Measurements from ENCODE around the gene GNG13. TPM values are rescaled to one million over a fixed set of nuclear protein-coding genes. Genes with fewer than 3 reads are reported as not detected.

GNG13 gene
- total RNA-seq, 1 donor from 2014 or later, result not detected

DNA sequence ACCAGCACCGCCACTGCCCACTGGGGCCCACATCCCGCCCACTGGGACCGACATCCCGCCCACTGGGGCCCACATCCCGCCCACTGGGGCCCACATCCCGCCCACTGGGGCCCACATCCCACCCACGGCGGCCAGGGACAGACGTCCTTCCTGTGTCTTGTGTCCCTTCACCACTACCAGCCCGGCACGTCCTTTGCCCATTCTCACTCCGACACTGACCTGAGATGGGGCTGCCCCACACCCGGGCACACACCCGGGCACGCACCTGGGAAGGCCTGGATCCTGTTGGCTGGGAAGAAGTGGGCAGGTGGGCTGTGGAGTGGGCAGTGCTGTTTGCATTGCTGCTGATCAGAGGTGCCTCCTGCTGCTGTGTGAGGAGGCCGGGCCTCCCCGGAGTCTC is 28.4 kb upstream of the GNG13 start:
- TF ChIP-seq, protein P1, sequence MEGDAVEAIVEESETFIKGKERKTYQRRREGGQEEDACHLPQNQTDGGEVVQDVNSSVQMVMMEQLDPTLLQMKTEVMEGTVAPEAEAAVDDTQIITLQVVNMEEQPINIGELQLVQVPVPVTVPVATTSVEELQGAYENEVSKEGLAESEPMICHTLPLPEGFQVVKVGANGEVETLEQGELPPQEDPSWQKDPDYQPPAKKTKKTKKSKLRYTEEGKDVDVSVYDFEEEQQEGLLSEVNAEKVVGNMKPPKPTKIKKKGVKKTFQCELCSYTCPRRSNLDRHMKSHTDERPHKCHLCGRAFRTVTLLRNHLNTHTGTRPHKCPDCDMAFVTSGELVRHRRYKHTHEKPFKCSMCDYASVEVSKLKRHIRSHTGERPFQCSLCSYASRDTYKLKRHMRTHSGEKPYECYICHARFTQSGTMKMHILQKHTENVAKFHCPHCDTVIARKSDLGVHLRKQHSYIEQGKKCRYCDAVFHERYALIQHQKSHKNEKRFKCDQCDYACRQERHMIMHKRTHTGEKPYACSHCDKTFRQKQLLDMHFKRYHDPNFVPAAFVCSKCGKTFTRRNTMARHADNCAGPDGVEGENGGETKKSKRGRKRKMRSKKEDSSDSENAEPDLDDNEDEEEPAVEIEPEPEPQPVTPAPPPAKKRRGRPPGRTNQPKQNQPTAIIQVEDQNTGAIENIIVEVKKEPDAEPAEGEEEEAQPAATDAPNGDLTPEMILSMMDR (IDR thresholded peaks at IDR 0.05; ENCODE audit: insufficient read depth, low read length, poor library complexity, severe bottlenecking), result no peak
- H3K36me3 ChIP-seq (ENCODE audit: control insufficient read depth, insufficient read depth, low read length), result no peaks in the 10 kb centered on the region
- DNase-seq (ENCODE audit: low read depth), result no peak
- H3K4me3 ChIP-seq (ENCODE audit: low read depth, low read length), result no peak overlapping the region
- H3K27me3 ChIP-seq (ENCODE audit: control insufficient read depth, insufficient read depth, low read length), result peaks cover 30% of the 10 kb centered on the region

DNA sequence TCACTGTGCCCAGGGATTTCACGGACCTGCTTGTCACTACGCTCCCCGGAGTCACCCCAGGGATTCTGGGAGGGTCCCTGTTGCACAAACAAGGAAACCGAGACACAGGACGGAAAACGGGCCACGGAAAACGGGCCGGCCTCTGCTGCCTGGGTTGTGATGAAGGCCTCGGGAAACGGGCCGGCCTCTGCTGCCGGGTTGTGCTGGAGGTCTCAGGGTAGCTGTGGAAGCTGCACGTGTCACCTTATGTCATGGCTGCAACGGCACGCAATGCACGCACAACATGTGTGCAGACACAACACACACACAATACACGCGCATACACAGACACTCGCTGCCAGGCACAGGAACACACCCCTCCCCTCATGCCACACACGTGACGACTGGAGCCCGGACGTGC is 27.0 kb upstream of the GNG13 start:
- Histone ChIP-seq H3K4me3 (ENCODE audit: low read depth, low read length) (no peak overlapping the region), H3K36me3 (ENCODE audit: control insufficient read depth, insufficient read depth, low read length) (no peaks in the 10 kb centered on the region), H3K27me3 (ENCODE audit: control insufficient read depth, insufficient read depth, low read length) (peaks cover 18% of the 10 kb centered on the region)
- DNase-seq (ENCODE audit: low read depth), result no peak
- TF ChIP-seq, protein P1 (IDR thresholded peaks at IDR 0.05; ENCODE audit: insufficient read depth, low read length, poor library complexity, severe bottlenecking), result no peak

DNA sequence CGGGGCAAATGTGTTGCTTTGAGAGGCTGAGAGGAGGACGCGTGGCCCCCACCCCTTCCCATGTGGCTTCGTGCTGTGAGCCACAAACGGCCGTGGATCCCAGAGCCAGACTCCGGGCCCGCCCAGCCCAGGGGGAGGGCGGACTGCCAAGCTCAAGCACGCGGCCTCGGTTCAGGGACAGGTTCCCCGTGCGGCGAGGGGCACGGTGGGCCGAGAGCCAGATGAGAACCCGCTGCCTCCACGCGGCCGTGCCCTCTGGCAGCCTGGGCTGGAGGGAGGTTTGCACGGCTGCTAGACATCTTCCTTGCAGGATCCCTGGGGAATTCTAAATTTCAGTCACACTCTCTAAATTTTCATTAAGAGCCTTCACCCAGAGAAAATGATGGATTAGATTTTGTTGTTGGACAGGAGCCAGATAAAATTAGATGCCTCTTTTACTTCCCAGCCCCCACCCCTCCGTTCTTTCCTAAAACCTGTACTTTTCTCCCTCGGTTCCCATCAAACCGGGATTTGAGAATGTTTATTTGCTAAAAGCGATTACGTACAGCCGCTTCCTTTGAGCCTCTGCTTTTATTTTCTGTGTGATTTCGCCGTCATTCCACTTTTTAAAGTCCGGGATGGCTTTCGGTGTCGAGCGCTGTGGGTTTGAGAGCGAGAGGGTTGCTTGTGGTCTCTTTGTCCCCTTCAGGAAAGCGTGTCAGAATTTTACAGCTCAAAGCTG is 25.0 kb upstream of the GNG13 start:
- TF ChIP-seq, protein P1 (IDR thresholded peaks at IDR 0.05; ENCODE audit: insufficient read depth, low read length, poor library complexity, severe bottlenecking), result no peak
- Histone ChIP-seq H3K36me3 (ENCODE audit: control insufficient read depth, insufficient read depth, low read length) (no peaks in the 10 kb centered on the region), H3K27me3 (ENCODE audit: control insufficient read depth, insufficient read depth, low read length) (peaks cover 15% of the 10 kb centered on the region), H3K4me3 (ENCODE audit: low read depth, low read length) (no peak overlapping the region)
- no peak for DNase-seq (ENCODE audit: low read depth)

DNA sequence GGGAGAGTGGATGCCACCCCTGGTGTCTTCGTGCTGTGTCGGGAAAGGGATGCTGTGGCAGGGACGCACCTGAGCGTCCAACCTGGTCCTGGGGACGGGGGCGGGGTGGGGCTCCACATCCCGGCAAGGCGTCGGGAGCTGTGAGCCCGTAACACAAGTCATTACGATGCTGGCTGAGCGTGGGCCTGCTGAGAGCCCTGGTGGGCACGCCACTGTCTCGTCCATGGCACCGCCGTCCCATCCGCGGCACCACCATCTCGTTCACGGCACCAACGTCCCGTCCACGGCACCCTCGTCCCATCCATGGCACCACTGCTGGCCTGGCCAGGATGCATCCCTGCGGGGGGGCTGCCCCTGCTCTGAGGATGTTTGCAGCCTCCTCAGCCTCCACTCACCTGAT is 24.1 kb upstream of the GNG13 start:
- DNase-seq (ENCODE audit: low read depth), result no peak
- TF ChIP-seq, protein P1 (IDR thresholded peaks at IDR 0.05; ENCODE audit: insufficient read depth, low read length, poor library complexity, severe bottlenecking), result no peak
- no peak overlapping the region for H3K4me3 ChIP-seq (ENCODE audit: low read depth, low read length)
- no peaks in the 10 kb centered on the region for H3K36me3 ChIP-seq (ENCODE audit: control insufficient read depth, insufficient read depth, low read length)
- H3K27me3 ChIP-seq (ENCODE audit: control insufficient read depth, insufficient read depth, low read length), result peaks cover 15% of the 10 kb centered on the region

DNA sequence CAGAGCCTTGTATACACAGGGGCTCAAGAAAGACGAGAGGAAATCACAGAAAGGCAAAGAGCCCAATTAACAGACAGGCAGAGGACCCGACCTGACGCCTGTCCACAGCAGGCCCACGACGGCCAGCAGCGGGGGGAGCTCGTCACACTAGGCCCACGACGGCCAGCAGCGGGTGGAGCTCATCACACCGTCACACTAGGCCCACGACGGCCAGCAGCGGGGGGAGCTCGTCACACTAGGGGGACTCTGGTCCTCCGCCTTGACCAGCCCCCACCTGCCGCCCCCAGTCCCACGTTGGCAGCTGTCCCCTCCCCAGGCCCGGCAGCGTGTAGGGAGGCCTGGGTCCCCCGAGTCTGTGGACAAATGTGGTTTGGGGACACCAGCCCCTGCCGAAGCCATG is 23.7 kb upstream of the GNG13 start:
- no peak for DNase-seq (ENCODE audit: low read depth)
- peaks cover 15% of the 10 kb centered on the region for H3K27me3 ChIP-seq (ENCODE audit: control insufficient read depth, insufficient read depth, low read length)
- TF ChIP-seq, protein P1 (IDR thresholded peaks at IDR 0.05; ENCODE audit: insufficient read depth, low read length, poor library complexity, severe bottlenecking), result no peak
- no peak overlapping the region for H3K4me3 ChIP-seq (ENCODE audit: low read depth, low read length)
- no peaks in the 10 kb centered on the region for H3K36me3 ChIP-seq (ENCODE audit: control insufficient read depth, insufficient read depth, low read length)

DNA sequence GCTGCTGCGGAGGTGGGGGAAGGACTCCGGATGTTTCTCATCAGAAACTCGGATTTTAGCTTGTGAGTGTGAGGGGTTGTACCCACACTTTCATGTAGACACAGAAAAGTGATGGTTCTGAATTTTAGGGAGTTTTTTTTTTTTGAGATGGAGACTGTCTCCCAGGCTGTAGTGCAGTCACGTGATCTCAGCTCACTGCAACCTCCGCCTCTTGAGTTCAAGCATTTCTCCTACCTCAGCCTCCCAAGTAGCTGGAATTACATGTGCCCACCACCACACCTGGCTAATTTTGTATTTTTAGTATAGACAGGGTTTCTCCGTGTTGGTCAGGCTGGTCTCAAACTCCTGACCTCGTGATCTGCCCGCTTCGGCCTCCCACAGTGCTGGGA is 22.4 kb upstream of the GNG13 start:
- DNase-seq (ENCODE audit: low read depth), result no peak
- Histone ChIP-seq H3K4me3 (ENCODE audit: low read depth, low read length) (no peak overlapping the region), H3K27me3 (ENCODE audit: control insufficient read depth, insufficient read depth, low read length) (peaks cover 21% of the 10 kb centered on the region), H3K36me3 (ENCODE audit: control insufficient read depth, insufficient read depth, low read length) (no peaks in the 10 kb centered on the region)
- TF ChIP-seq, protein P1 (IDR thresholded peaks at IDR 0.05; ENCODE audit: insufficient read depth, low read length, poor library complexity, severe bottlenecking), result no peak

All from kidney epithelial cell (primary cell).